ENCODE measurements around the gene COQ10A. TPM values are rescaled to one million over a fixed set of nuclear protein-coding genes. Genes with fewer than 3 reads are reported as not detected.

The COQ10A gene
- total and polyA plus RNA-seq, 9 of the 15 experiments (the other 6 are each of a cell fraction or from before 2014, with no cell fraction given), result 3.1 to 26.4 (median 12.7) TPM

GRCh38 chr12:56260921-56261320 is 5.8 kb upstream of the COQ10A start:
- H3K4me1 ChIP-seq (replicated peaks in 1 of 2; ENCODE audit: control insufficient read depth in 2 of 2, insufficient read depth in 2 of 2, low read length in 2 of 2), result peaks cover 18 to 23% of the 10 kb centered on the region in 2 experiments; a peak in 4 of 5 replicates
- TF ChIP-seq HOXB6 (CRISPR knock-in tag; IDR thresholded peaks at IDR 0.05; ENCODE audit: borderline replicate concordance), result no peak
- no peak for TF ChIP-seq NFE2 (IDR thresholded peaks at IDR 0.05; ENCODE audit: low read depth)
- no peak for TF ChIP-seq ZNF395 (CRISPR knock-in tag; IDR thresholded peaks at IDR 0.05)
- TF ChIP-seq SRSF1 (IDR thresholded peaks at IDR 0.05; ENCODE audit: low read depth, low read length), result no peak
- TF ChIP-seq ZC3H8 (IDR thresholded peaks at IDR 0.05), result no peak
- intact Hi-C loops (cut with micrococcal nuclease), result loop anchor here (2.0 kb wide), 1 partner anchor 68 kb away; no protein-coding TSS in a partner anchor

More at GRCh38 chr12:56260921-56261320, 5.8 kb upstream of the COQ10A start:
- in situ Hi-C loops (cut with MboI), result no loop called here
- H2AFZ ChIP-seq (ENCODE audit: low read depth, low read length), result no peak overlapping the region
- FAIRE-seq (no peak), ATAC-seq (no peak), DNase-seq (ENCODE audit: extremely low read depth in 1 of 4, low spot score in 3 of 4) (no peak)
- peaks cover 6% of the 10 kb centered on the region for H4K20me1 ChIP-seq (replicated peaks; ENCODE audit: control insufficient read depth, insufficient read depth, low read length)
- no peaks in the 10 kb centered on the region for H3K27me3 ChIP-seq (ENCODE audit: control insufficient read depth in 2 of 2, insufficient read depth in 2 of 2, low read length in 2 of 2)
- no TSS peak for BruUV-seq (replicated peaks)
- no peak overlapping the region for H3K9ac ChIP-seq (ENCODE audit: insufficient read depth in 1 of 2, low read depth in 2 of 2, low read length in 2 of 2)
- H3K9me3 ChIP-seq (replicated peaks; ENCODE audit: control insufficient read depth, insufficient read depth, low read depth, low read length), result no peaks in the 10 kb centered on the region
- no peak overlapping the region for H3K4me3 ChIP-seq
- WGBS (ENCODE audit: insufficient coverage, low coverage, missing lambda C conversion rate), result 68% methylated on average over 3 of the region's 3 CpGs
- ChIA-PET CTCF (ENCODE audit: low intra/inter-chr PET ratio) (no interaction called here), POLR2A (interaction anchor here (0.7 to 1.2 kb wide), 2 partner anchors 8 to 10 kb away, joined by 3 to 4 read pairs; no protein-coding TSS in a partner anchor)
- H3K9me1 ChIP-seq (ENCODE audit: control insufficient read depth, insufficient read depth, low read length), result no peaks in the 10 kb centered on the region
- H3K4me2 ChIP-seq (ENCODE audit: insufficient read depth, low read length), result no peak overlapping the region
- H3K36me3 ChIP-seq (ENCODE audit: control insufficient read depth, insufficient read depth, low read length), result peaks cover 13% of the 10 kb centered on the region; the same call in 2 of the 3 replicates
- H3K79me2 ChIP-seq (ENCODE audit: control insufficient read depth, insufficient read depth, low read length), result peaks cover 21% of the 10 kb centered on the region
- no peak overlapping the region for H3K27ac ChIP-seq (ENCODE audit: extremely low read depth, low read depth, low read length)

Measured in K562 (cell line).